GM18907 (cell line): ENCODE data around the gene EFCAB3.
"Not testable (repeated sequence)": the region's sequence is repeated elsewhere in the genome, so short reads cannot be mapped to it uniquely, and the experiment has no call there.

Source experiments
- ATAC-seq: cut with Tn5 transposase; IDR thresholded peaks from one replicate; pipeline ENCODE4 v1.9.1; 2021; ENCODE audit warnings: mild to moderate bottlenecking, moderate library complexity; ENCODE audit not compliant: unreplicated experiment

The EFCAB3 gene

GRCh38 chr17:62380253-62380652, at the start of gene EFCAB3:
Gene EFCAB3 (plus strand): TSS chr17:62380553. CDS start chr17:62382980, 2,427 bp downstream.
- no peak for ATAC-seq

- ATAC-seq: no peak
Observed at GRCh38 chr17:62336527-62336926, 43.8 kb upstream of the EFCAB3 start.

- no peak for ATAC-seq
Observed at GRCh38 chr17:62343764-62344270, 36.5 kb upstream of the EFCAB3 start.

- ATAC-seq: no peak
Observed at GRCh38 chr17:62351176-62351575, 29.2 kb upstream of the EFCAB3 start.

- no peak for ATAC-seq
Observed at GRCh38 chr17:62366191-62366590, 14.2 kb upstream of the EFCAB3 start.

GRCh38 chr17:62381561-62381960, 1.2 kb downstream of the EFCAB3 start:
- ATAC-seq: no peak

- ATAC-seq: no peak
Observed at GRCh38 chr17:62388856-62389255, 8.5 kb downstream of the EFCAB3 start.

GRCh38 chr17:62392908-62393307, 12.6 kb downstream of the EFCAB3 start:
- ATAC-seq: no peak

GRCh38 chr17:62398891-62399290, 18.5 kb downstream of the EFCAB3 start:
- no peak for ATAC-seq

GRCh38 chr17:62405451-62405850, 25.1 kb downstream of the EFCAB3 start:
- no peak for ATAC-seq

GRCh38 chr17:62413090-62413489, 32.7 kb downstream of the EFCAB3 start:
- not testable (repeated sequence) for ATAC-seq

- peak; percentile 94 for ATAC-seq
Observed at GRCh38 chr17:62423647-62424461, 43.5 kb downstream of the EFCAB3 start, which contains the start of gene METTL2A. Gene METTL2A (plus strand): TSS chr17:62423897. CDS start chr17:62423903, 6 bp downstream.

GRCh38 chr17:62426214-62426613, 45.9 kb downstream of the EFCAB3 start:
- not testable (repeated sequence) for ATAC-seq

- ATAC-seq: not testable (repeated sequence)
Observed at GRCh38 chr17:62435251-62435650, 54.9 kb downstream of the EFCAB3 start.

- ATAC-seq: not testable (repeated sequence)
Observed at GRCh38 chr17:62441181-62441580, 60.8 kb downstream of the EFCAB3 start.

GRCh38 chr17:62444063-62444462, 63.7 kb downstream of the EFCAB3 start:
- no peak for ATAC-seq

GRCh38 chr17:62445791-62446190, 65.4 kb downstream of the EFCAB3 start:
- ATAC-seq: not testable (repeated sequence)

GRCh38 chr17:62452195-62452594, 71.8 kb downstream of the EFCAB3 start:
- ATAC-seq: not testable (repeated sequence)

- not testable (repeated sequence) for ATAC-seq
Observed at GRCh38 chr17:62453041-62453440, 72.7 kb downstream of the EFCAB3 start.

- peak; percentile 28 for ATAC-seq
Observed at GRCh38 chr17:62453656-62454055, 73.3 kb downstream of the EFCAB3 start.

GRCh38 chr17:62454111-62454510, 73.8 kb downstream of the EFCAB3 start:
- peak; percentile 63 for ATAC-seq

GRCh38 chr17:62456016-62456415, 75.7 kb downstream of the EFCAB3 start:
- no peak for ATAC-seq
